NK-92 (cell line): Measurements from ENCODE around the gene PRKCA.

Source experiments
- DNase-seq: peaks from one replicate; lab custom pipeline; 2025; ENCODE audit not compliant: unreplicated experiment; lab: John Stamatoyannopoulos, UW

The PRKCA gene

DNA sequence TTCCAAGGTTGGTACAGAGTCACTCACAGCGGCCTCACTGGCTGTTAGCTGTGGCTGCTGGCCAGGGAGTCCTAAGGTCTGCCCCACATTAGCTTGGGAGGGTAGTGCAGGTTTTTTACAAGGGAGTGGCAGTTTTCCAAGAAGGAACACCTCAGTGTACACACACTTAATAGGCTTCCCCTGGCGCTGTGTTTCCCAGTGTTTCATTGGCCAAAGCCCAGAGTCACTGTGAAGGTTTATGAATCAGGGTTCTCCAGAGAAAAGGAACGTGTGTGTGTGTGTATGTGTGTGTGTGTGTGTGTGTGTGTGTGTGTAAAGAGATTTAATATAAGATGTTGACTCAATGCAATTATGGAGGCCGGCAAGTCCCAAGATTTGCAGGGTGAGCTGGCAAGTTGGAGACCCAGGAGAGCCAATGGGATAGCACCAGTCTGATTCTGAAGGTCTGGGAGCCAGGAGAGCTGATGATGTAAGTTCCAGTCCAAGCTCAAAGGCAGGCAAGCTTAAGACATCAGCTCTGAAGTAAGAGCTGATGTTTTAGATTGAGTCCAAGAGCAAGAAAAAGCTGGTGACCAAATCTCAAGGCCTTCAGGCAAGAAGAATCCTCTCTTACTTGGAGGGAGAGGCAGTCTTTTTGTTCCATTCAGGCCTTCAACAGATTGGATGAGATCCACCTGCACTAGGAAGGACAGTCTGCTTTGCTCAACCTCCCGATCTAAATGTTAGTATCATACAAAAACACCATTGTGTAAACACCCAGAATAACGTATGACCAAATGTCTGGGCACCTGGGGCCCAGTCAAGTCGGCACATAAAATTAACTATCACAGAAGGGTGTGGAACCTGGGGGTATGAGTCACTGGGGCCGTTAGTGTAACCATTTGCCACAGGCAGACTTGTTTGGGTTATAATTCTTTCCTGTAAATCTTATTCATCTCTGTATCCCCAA is 206.8 kb downstream of the PRKCA start:
- DNase-seq, result no peak

DNA sequence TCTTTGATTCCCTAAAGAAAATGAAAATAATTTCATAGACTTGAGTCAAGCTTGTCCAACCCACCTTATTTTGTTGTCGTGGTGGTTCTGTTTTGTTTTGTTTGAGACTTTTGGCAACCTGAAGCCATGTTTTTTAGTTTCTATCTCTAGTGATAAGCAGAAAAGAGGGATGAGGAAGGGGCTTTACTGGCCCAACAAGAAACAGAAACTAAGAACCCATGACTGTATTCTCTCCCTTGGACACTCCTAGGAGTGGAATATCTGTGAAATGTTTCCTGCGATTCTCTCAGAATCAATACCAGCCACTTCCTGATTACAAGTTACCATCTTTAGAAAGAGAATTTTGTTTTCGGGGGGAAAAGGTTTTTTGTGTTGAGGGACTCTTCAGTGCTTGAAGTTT is 207.5 kb downstream of the PRKCA start:
- DNase-seq, result no peak

DNA sequence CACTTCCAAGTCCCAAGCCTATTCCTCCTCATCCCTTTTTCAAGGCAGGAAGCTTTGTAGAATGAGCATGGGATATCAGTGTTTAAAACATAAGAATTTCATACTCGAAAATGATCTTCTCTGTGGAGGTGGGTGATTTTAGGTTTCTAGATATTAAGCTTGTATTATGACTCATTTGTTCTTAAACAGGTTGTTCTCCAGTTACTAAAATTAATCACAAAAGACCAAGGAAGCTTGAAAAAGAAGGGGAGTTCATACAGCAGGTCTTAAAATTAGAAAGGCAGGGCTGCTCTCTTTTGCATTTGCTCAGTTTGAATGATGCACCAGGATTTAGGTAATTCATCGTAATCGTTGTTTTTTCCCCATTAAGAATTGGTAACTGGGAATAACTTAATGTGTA is 208.7 kb downstream of the PRKCA start:
- DNase-seq, result no peak

DNA sequence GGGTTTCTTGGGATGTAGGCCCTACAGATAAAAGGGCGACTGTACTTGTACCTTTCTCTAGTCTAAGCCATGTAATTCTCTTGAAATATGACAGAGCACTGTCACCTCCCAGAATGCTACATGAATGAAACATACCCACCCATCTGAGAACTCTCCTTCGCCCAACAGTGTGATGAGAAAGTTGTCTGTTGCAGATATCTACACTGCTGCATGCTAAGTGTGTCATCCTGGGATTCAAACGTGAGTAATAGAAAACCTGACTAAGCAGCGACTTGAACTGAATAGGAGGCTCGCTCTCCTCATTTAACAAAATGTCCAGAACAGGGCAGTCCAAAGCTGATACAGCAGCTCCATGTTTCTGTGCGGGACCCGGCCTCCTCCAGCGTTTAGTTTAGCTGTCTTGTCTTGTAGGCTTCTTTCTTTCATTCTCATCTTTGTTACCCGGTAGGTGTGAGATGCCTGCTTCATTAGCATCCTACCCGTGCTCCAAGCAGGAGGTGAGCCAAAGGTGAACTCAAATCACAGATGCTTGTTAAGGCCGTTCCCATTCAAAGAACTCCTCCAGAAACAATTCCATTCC is 211.9 kb downstream of the PRKCA start:
- no peak for DNase-seq

DNA sequence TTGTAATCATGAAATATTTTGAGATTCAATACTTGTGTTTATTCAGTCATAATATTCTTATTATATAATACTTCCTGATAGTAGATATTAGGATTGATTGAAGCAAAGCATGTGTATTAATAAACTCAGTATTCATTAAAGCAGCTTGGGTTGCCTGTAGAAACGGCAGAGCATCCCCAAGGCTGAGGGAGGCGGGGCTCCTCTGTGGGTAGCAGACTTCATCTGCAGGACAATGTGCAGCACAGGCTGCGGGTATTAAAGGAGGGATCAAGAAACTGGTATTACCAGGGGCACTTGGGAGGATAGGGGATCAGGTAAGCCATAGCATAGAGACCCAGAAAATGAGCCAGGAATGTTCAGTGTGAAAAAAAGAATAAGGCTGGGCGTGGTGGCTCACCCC is 213.6 kb downstream of the PRKCA start:
- no peak for DNase-seq

DNA sequence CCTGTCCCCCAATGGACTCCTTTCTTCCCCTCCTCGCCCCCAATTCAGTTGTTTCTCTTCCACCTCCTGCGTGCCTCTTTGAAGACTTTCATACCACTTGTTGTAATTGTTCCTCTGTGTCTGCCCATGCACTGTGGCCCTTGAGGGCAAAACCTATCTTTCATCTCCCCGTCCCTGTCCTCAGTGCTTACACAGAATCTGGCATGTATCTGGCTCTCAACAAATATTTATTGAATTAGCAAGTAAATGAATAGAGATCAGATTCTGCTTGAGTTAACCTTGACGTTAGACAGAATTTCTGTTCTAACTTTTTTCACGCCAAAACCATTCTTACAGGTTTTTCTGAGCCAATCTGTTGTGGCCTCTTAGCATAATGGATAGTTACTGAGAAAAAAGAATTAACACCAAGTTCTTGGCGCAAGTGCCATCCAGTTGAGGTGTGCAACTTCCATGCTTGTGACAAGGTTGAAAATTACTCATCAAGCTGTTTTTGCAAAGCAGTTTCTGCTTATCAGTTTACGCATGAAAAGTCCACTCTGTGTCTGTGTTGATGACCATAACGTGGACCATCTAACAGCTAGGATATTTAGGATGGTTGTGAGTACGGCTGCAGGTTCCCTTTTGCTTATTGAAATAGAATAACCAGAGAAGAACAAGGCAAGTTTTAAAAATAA is 215.1 kb downstream of the PRKCA start:
- no peak for DNase-seq

DNA sequence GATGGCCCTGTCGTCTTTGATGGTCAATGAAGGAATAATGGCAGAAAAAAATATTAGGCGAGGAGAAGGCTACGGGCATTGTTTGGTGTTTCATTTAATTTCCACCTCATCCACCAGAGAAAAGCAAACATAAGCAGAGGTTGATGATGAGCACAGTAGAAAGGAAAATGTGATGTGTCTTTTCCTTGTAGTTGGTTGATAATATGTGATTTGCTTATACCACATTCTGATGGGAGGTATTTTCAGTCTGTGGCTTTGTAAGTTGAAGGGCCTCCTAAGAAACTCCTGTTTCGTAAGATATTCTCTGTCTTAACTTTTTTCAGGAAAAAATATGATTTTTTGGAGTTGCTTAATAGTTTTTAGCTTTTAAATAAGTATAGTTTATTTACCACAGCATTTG is 215.7 kb downstream of the PRKCA start:
- no peak for DNase-seq

DNA sequence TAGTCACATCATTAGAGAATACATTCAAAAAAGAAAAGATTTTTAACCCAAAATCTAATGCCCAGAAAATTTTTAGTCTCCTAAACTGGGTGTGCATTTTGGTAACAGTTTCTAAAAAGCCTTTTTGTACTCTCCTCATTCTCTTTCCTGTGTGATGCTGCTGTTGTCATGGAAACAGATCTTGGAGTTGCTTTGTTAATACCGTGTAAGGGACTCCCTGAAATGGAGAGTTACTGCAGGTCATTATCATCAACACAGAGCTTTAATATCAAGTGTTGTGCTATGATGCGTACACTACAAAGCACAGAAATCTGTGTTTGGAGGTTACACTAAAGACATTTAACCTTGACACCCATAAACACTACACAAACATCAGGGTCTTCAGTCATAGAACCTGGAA is 216.3 kb downstream of the PRKCA start:
- no peak for DNase-seq

DNA sequence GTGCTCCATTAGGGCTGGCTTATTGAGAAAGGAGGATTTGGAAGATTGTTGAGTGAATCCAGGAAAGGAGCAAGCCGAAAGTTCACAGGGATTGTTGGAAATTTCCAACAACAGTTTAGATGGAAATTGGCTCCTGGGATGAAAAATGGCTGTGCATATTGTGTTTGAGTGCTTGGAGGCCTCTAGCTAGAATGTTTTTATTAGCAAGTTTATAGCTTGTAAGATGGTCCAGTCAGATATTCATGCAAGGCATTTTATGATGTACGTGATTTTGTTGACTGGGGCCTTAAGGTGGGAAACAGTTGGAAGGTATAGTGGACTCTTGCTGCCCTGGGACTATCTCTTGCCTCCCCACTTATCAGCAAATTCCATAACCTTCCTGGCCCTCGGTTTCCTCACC is 216.7 kb downstream of the PRKCA start:
- DNase-seq, result no peak

DNA sequence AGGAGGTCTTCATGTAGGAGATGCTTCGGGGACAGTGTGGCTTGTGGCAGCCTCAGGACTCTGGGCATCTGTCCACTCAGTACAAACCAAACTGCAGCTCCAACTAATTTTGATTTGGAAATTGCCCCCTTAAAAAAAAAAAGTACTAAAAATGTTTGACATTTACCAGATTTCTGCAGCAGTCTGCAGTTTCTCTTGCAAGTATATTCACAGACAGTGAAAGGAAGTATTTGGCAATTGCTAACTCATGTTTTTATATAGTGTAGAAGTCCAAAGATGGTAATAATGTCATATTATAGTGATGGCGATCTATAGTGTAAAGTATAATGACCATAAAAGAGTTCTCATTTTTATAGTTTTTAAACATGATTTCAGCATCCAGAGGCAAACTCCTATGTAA is 218.6 kb downstream of the PRKCA start:
- no peak for DNase-seq

DNA sequence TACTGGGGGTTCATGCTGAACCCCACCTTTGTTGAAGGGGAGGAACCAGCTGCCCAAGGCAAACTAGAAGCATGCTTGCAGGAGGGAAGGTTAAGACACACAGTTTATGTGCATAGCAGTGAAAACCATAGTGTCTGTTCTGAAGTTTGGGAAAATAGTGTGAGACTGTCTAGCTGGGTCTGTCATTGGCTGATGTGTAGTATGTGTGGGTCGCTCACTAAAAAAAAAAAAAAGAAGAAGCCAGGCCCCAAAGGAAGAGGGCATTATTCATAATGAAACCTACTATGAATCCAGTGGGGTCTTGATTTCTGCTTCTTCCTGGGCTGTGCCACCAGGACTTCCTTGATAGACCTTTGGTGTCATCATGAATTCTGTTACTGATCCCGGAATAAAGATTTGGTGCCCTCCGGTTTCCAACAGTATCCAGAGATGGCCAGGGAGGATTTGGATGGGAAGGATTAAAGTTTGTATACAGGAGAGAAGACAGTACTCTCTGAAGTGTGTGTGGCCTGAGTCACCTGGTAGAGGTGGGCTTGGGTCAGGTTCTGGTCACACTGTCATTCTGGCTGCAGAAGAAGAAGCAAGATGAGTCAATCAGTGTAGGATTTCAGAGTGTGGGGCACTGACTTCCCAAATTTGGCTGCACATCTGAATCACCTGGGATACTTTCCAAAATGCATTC is 220.3 kb downstream of the PRKCA start:
- DNase-seq, result no peak

DNA sequence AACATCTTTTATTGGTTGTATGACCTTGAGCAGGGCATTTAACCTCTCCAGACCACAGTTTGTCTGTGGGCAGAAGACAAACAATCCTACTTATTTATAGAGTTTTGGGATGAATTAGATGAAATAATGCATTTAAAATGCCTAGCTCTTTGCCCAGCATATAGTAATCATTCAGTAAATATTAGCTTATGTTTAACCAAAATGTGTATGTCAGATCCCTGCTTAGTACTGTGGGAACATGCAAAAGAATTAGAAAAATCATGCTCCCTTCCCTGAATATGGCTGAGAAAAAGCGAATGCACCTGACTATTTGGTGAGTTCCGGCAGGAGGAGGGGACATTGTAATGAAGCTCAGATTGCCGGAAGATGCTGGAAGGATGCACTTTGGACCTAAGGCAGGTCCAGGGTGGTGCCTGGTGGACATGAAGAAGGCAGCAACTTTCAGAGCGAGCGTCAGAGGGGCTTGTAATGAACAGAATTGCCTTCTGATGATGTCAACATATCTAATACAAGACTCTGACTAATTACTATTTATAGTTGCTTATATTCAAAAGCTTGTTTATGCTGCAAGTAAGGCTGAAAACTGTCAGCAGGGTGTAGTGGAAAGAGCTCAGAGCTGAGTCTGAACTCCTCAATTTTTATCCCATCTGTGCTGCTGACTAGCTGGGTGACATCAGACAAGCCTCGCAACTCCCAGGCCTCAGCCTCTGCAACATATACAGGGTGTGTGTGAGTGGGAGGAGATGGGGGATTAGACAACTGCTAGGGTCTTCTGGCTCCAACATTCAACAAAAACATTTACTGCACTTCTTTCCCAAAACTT is 221.2 kb downstream of the PRKCA start:
- DNase-seq, result no peak

DNA sequence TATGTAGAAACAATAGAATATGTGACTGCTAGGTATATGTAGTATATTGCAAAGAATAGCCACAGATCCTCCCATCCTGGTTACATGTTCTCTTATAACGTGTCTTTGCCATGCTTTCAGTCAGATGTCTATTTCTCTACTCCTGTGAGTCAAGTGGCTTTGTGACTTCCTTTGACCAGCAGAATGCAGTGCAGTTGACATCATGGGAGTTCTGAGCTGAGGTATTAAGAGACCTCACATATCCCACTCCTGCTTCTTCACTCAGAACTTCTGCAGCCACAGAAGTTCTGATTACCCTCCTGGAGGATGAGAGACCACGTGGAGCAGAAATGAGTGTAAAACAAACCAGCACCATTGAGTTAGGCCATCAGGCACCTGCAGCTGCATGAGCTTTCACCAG is 222.5 kb downstream of the PRKCA start:
- DNase-seq, result no peak

DNA sequence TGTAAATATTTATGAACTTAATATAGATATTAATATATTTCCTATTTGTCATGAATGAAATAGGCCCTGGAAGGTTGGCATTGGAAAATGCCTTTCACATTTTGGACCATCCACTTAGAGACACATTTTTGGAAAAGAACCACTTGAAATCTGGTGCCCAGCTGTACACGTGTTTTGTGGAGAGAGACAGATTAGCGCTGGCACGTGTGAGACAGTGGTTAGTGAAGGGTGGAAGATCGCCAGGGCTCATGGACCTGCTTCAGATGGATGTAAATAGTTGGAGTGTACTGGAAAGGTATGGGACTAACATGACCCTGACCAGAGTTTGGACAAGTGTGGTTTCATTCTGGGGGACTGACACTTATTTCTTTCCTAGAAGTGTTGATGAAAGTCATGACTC is 222.9 kb downstream of the PRKCA start:
- no peak for DNase-seq

DNA sequence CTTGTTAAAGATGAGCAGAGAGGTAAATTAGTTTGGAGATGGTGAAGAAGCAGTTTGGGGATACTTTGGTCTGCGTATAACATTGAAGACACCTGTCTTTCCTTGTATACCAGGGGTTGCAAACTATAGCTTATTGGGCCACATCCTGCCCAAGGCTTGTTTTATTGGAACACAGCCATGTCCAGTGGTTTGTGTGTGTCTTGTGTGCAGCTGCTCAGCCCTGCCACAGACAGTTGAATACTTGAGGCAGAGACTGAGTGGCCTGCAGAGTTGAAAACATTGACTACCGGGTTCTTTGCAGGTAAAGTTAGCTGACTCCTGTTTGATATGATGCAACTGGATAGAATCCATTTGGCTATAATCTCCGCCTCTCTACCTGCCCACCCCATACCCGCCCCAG is 224.4 kb downstream of the PRKCA start:
- DNase-seq, result no peak

DNA sequence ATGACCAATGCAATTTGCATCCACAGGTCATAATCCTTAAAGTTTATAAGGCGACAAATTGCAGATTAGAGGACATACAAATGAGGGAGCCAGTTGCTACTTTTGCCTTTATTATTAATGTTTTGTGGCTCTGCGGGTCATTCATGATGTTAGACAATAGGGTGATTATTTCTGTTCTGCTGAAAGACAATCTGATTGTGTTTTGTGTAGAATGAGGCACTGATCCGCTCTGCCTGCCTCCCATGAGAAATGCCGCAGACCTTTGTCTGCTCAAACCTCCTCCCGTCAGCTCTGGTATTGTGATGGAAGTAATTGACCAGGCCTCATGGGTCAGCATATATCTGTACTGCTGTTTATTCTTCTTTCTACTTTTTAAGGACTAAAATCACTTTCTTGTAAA is 224.9 kb downstream of the PRKCA start:
- DNase-seq, result no peak

DNA sequence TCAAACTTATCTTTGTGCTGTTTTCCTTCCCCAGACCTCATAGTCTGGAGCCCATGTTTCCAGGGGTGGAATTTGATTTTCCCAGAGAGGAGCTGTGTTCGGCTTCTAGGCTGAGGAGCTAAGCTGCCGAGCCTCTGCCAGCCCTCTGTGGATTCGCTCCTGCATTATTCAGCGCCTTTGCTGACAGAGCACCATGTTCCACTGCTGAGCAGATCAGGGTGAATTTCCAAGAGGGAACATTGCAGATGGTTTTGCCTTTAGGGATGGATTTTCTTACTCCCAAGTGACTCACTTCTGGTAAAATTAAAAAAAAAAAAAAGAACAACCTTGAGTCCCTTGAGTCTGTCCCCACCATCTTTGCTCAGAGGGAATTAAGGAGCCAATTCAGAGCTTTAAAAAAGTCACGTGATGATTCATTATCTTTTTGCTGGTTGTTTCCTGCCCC is 229.5 kb downstream of the PRKCA start:
- no peak for DNase-seq

DNA sequence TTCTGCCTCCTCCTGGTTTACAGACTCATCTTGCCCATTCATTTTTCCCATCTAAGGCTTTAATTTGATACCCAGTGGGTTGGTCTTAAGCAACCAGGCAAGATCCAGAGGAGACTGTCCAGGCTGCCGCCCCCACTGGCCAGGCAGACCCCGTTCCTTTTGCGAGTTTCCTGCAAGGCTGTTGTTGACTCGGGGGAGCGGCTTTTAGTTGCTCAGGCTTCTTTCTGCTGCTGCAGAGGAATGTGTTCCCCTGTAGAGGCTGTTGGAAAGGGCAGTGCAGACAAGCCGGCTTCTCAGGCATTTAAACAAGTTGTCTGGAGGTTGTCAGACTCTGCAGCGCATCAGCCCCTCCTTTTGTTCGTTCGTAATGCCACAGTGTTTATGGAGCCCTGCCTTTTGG is 231.2 kb downstream of the PRKCA start:
- no peak for DNase-seq

DNA sequence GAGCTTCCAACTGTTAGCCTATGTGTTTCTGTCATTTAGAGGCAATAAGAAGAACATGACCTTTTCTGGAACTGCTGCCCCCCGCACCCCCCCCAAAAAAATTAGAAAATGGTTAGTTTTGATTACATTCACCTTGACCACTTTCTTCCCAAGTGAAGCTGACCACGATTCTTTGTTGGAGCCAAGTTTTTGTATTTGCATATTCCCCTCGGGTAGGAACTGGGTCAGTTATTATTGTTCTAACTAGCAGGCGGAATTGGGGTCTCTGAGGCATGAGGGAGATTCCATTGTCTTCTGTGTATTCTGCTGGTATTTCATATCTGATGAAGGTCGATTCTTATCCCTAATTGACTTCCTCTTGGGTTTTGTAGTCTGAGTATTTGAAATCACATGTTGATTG is 231.6 kb downstream of the PRKCA start:
- DNase-seq, result no peak

DNA sequence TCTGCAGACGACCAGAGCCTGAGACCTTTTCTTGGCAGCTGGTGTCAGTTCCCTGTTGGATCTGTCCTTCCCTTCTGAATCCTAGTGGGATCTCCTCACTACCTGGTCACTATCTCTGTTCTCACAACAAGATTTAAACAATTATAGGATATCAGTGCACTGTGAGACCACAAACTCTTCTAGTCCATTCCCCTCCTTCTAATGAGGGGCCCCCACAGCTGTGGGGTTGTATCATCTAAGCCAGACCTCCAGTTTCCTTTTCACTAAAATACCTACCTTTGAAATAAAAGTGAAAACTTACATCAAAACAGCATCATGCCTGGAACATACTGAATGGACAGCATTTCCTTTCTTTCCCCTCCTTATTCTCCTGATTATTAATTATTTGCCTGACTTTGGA is 233.2 kb downstream of the PRKCA start:
- no peak for DNase-seq

DNA sequence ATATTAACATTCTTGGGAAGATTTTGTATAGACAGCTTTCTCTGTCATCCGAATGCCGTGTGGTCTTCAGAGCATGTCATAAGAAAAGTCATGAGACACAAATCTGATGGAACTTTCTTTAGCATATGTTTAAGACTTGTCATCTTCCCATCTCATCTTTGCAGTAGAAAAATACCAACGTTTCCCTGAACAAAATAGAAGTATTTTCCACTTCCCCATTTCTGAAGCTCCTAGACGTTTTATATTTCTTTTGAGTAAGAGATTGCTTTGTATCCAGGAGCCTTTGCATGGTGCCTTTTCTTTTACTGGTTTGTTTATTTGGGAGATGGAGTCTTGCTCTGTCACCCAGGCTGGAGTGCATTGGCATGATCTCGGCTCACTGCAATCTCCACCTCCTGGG is 235.1 kb downstream of the PRKCA start:
- no peak for DNase-seq
